Measurements from ENCODE around the gene DPEP3. TPM values are rescaled to one million over a fixed set of nuclear protein-coding genes. Genes with fewer than 3 reads are reported as not detected.
"Not testable (repeated sequence)": the region's sequence is repeated elsewhere in the genome, so short reads cannot be mapped to it uniquely, and the experiment has no call there.

The DPEP3 gene
- total RNA-seq, 1 donor from 2014 or later, result not detected

DNA sequence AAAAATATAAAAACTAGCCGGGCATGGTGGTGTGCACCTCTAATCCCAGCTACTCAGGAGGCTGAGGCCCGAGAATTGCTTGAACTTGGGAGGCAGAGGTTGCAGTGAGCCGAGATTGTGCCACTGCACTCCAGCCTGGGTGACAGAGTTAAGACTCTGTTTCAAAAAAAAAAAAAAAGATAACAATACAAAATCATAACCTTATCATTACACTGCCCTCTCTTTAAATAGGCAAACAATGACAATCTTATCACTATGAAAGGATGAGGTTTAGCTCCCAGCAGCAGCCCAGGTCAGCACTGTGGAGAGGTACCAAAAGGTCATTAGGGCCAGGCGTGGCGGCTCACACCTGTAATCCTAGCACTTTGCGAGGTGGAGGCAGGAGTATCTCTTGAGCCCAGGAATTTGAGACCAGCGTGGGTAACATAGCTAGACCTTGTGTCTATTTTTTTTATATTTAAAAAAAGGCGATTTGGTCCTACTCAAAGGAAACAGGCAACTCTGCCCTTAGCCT is 38.9 kb upstream of the DPEP3 start:
- no peak overlapping the region for H3K4me3 Mint-ChIP-seq
- H3K9me3 Mint-ChIP-seq, result no peaks in the 10 kb centered on the region
- peaks cover 20% of the 10 kb centered on the region for H3K4me1 Mint-ChIP-seq
- DNase-seq (ENCODE audit: low spot score in 2 of 2, unreplicated experiment in 2 of 2), result no peak
- no peak overlapping the region for H3K27ac Mint-ChIP-seq
- peaks cover 9% of the 10 kb centered on the region for H3K36me3 Mint-ChIP-seq
- peaks cover 7% of the 10 kb centered on the region for H3K27me3 Mint-ChIP-seq (ENCODE audit: low read depth)
- TF ChIP-seq, protein P1, sequence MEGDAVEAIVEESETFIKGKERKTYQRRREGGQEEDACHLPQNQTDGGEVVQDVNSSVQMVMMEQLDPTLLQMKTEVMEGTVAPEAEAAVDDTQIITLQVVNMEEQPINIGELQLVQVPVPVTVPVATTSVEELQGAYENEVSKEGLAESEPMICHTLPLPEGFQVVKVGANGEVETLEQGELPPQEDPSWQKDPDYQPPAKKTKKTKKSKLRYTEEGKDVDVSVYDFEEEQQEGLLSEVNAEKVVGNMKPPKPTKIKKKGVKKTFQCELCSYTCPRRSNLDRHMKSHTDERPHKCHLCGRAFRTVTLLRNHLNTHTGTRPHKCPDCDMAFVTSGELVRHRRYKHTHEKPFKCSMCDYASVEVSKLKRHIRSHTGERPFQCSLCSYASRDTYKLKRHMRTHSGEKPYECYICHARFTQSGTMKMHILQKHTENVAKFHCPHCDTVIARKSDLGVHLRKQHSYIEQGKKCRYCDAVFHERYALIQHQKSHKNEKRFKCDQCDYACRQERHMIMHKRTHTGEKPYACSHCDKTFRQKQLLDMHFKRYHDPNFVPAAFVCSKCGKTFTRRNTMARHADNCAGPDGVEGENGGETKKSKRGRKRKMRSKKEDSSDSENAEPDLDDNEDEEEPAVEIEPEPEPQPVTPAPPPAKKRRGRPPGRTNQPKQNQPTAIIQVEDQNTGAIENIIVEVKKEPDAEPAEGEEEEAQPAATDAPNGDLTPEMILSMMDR (IDR thresholded peaks at IDR 0.05; ENCODE audit: unreplicated experiment), result no peak

DNA sequence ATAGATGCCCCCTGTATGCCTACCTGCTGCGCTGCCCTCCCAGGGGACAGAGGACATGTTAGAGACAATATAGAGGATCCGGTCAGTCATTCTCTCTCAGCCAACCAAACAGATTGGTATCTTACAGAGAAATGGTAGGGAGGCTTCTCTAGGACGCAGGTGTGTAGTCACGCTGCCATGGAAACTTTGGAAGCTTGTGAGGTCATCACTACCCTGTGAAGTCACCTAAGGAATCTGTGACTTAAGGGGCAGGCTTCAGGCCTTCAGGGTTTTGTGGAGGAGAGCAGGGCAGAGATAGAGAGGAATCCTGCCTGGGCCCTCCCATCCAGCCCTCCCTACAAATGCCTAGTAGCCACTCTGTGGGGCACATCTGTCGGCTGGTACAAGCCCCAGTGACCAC is 35.4 kb upstream of the DPEP3 start, which contains the start of gene DPEP2NB:
Gene DPEP2NB (minus strand): TSS at position 231 of the 400 bp plus-strand sequence. CDS start 141 bp downstream, at position 90.
- H3K9me3 Mint-ChIP-seq, result no peaks in the 10 kb centered on the region
- H3K4me1 Mint-ChIP-seq, result no peaks in the 10 kb centered on the region
- no peak for DNase-seq (ENCODE audit: low spot score in 2 of 2, unreplicated experiment in 2 of 2)
- no peak within 1 kb of the TSS for H3K27ac Mint-ChIP-seq
- peaks cover 2% of the 10 kb centered on the region for H3K36me3 Mint-ChIP-seq
- TF ChIP-seq, protein P1 (IDR thresholded peaks at IDR 0.05; ENCODE audit: unreplicated experiment), result no peak
- H3K27me3 Mint-ChIP-seq (ENCODE audit: low read depth), result peaks cover 7% of the 10 kb centered on the region
- H3K4me3 Mint-ChIP-seq, result no peak within 1 kb of the TSS

DNA sequence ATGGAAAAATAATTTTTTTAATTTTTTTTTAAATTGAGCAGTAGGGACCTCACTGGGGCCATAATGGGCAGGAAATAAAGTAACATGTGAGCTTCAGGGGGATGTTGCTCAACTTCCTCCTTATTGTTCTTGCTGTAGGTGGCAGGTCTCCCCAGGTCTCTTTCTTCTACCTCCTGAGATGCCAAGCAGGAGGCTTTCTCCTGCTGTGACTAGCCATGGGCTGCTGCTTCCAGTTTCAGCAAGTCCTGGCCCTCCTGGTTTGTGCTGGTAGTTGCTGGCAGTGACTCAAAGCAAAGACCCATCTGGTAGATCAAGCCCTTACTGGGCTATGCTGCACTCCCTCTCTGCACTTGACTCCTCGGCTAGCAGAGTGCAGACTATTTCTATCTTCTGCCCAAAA is 33.1 kb upstream of the DPEP3 start:
- Mint-ChIP-seq H3K27me3 (ENCODE audit: low read depth) (peaks cover 10% of the 10 kb centered on the region), H3K4me1 (no peaks in the 10 kb centered on the region), H3K4me3 (no peak overlapping the region), H3K36me3 (no peaks in the 10 kb centered on the region), H3K27ac (no peak overlapping the region), H3K9me3 (no peaks in the 10 kb centered on the region)
- TF ChIP-seq, protein P1 (IDR thresholded peaks at IDR 0.05; ENCODE audit: unreplicated experiment), result no peak
- no peak for DNase-seq (ENCODE audit: low spot score in 2 of 2, unreplicated experiment in 2 of 2)

DNA sequence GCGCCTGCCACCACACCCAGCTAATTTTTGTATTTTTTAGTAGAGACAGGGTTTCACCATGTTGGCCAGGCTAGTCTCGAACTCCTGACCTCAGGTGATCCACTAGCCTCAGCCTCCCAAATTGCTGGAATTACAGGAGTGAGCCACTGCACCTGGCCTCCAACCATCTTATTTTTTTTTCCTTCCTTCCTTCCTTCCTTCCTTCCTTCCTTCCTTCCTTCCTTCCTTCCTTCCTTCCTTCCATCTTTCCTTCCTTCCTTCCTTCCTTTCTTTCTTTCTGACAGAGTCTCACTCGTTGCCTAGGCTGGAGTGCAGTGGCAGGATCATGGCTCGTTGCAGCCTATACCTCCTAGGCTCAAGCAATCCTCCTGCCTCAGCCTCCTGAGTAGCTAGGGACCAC is 29.6 kb upstream of the DPEP3 start:
- H3K36me3 Mint-ChIP-seq; DNase-seq (ENCODE audit: low spot score in 2 of 2, unreplicated experiment in 2 of 2); H3K4me3 Mint-ChIP-seq; H3K4me1 Mint-ChIP-seq; H3K27ac Mint-ChIP-seq; H3K9me3 Mint-ChIP-seq; H3K27me3 Mint-ChIP-seq (ENCODE audit: low read depth): not testable (repeated sequence)

DNA sequence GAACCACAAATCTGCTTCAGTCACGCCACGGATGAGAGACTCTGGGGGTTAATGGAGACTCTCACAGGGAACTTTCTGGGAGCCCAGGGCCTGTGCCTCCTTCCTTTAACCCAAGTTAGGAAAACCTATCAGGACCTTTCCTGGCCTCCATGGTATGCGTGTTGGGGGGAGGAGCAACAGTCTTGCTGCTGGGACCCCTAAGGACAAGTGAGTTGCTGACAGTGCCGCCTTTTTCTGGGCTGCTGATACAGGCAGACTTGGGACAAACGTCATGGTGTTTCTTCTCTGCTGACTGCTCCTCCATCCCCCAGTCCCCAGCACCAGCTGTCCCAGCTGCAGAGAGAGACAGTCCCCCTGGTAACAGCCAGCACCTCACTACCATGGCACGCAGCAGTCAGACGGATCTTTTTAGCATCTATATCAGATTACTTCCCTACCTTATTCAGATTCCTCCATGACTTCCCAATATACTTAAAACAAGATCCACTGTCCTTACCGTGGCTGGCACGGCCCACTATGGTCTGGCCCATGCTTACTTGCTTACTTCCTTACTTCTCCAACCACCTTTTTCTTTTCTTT is 28.9 kb upstream of the DPEP3 start:
- TF ChIP-seq, protein P1 (IDR thresholded peaks at IDR 0.05; ENCODE audit: unreplicated experiment), result no peak
- Mint-ChIP-seq H3K4me3 (no peak overlapping the region), H3K4me1 (no peaks in the 10 kb centered on the region), H3K27me3 (ENCODE audit: low read depth) (peaks cover 5% of the 10 kb centered on the region), H3K9me3 (no peaks in the 10 kb centered on the region), H3K36me3 (no peaks in the 10 kb centered on the region), H3K27ac (no peak overlapping the region)
- no peak for DNase-seq (ENCODE audit: low spot score in 2 of 2, unreplicated experiment in 2 of 2)

DNA sequence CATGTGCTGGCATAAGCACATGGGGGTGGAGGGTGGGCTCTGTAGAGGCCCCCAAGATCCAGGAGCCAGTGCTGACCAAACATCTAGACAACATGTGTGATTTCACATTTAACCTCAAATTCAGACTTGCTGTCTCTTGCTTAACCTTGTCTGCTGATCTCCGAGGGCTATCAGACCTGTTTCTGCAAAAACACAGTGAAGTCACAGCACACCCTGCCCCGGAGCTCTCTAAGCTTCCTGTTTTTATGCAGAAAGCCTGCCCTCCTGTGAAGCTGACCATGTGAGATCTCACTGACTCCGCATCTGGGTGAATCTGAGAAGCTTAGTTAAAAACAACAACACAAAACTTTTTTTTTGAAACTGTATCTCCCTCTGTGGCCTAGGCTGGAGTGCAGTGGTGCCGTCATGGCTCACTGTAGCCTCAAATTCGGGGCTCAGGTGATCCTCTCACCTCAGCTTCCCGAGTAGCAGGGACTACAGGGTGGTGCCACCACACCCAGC is 25.5 kb upstream of the DPEP3 start:
- H3K4me1 Mint-ChIP-seq, result no peaks in the 10 kb centered on the region
- H3K27me3 Mint-ChIP-seq (ENCODE audit: low read depth), result peaks cover 3% of the 10 kb centered on the region
- TF ChIP-seq, protein P1 (IDR thresholded peaks at IDR 0.05; ENCODE audit: unreplicated experiment), result no peak
- no peak overlapping the region for H3K4me3 Mint-ChIP-seq
- no peak overlapping the region for H3K27ac Mint-ChIP-seq
- no peaks in the 10 kb centered on the region for H3K9me3 Mint-ChIP-seq
- DNase-seq (ENCODE audit: low spot score in 2 of 2, unreplicated experiment in 2 of 2), result no peak
- no peaks in the 10 kb centered on the region for H3K36me3 Mint-ChIP-seq
